ENCODE results near the gene KCNAB1.

GRCh38 chr3:156373095-156373494, 252.7 kb downstream of the KCNAB1 start:
- TF ChIP-seq EZH2 (optimal IDR thresholded peaks at IDR 0.05; ENCODE audit: low read depth, low read length) (no peak), EZH2phosphoT487 (IDR thresholded peaks at IDR 0.05; ENCODE audit: low read length) (no peak)
- TF ChIP-seq, protein P1, sequence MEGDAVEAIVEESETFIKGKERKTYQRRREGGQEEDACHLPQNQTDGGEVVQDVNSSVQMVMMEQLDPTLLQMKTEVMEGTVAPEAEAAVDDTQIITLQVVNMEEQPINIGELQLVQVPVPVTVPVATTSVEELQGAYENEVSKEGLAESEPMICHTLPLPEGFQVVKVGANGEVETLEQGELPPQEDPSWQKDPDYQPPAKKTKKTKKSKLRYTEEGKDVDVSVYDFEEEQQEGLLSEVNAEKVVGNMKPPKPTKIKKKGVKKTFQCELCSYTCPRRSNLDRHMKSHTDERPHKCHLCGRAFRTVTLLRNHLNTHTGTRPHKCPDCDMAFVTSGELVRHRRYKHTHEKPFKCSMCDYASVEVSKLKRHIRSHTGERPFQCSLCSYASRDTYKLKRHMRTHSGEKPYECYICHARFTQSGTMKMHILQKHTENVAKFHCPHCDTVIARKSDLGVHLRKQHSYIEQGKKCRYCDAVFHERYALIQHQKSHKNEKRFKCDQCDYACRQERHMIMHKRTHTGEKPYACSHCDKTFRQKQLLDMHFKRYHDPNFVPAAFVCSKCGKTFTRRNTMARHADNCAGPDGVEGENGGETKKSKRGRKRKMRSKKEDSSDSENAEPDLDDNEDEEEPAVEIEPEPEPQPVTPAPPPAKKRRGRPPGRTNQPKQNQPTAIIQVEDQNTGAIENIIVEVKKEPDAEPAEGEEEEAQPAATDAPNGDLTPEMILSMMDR (IDR thresholded peaks at IDR 0.05; ENCODE audit: low read length), result no peak
